Thoracic aorta (tissue), 2 donors: ENCODE measurements around the gene EGFL6. TPM values are rescaled to one million over a fixed set of nuclear protein-coding genes. Genes with fewer than 3 reads are reported as not detected.

Experiments used
- ATAC-seq: fragments of 150-250 bp; one replicate; pipeline ENCODE4 v1.8.0; 2017; ENCODE audit warnings: low read depth; ENCODE audit not compliant: insufficient number of reproducible peaks, low FRiP score
- DNase-seq: peaks from one replicate; pipeline ENCODE4 v3.0.0-alpha.2; 2020; ENCODE audit warnings: low spot score
- H3K27ac ChIP-seq, 2 donors: fragments of 200-600 bp; sonication (generic); 1 replicate in 1 of 2; 2 replicates in 1 of 2; pipeline ENCODE4 v1.5.1; 2016; ENCODE audit warnings: mild to moderate bottlenecking in 2 of 2, moderate library complexity in 2 of 2
- H3K27me3 ChIP-seq: fragments of 200-600 bp; sonication (generic); replicated peaks from 2 replicates; pipeline ENCODE4 v1.6.0; 2016; ENCODE audit warnings: mild to moderate bottlenecking; ENCODE audit not compliant: insufficient read depth
- H3K36me3 ChIP-seq: fragments of 200-600 bp; sonication (generic); one replicate; pipeline ENCODE4 v1.5.1; 2016
- H3K4me1 ChIP-seq, 2 donors: fragments of 200-600 bp; sonication (generic); 1 replicate in 1 of 2; 2 replicates in 1 of 2; pipeline versions ENCODE4 v1.5.1 to v1.6.0; 2016; ENCODE audit warnings: low read depth in 2 of 2, mild to moderate bottlenecking in 1 of 2; ENCODE audit not compliant: control insufficient read depth in 1 of 2
- H3K4me3 ChIP-seq: fragments of 200-600 bp; sonication (generic); 2 replicates; pipeline ENCODE4 v1.5.1; 2016; ENCODE audit warnings: mild to moderate bottlenecking
- H3K9me3 ChIP-seq: fragments of 200-600 bp; sonication (generic); 2 replicates; pipeline ENCODE4 v1.5.1; 2016
- CTCF ChIP-seq: fragments of 200-600 bp; sonication (generic); IDR thresholded peaks from one replicate; pipeline ENCODE4 v1.5.1; 2019; ENCODE audit warnings: antibody characterized with exemption
- total RNA-seq, 2 donors: library from RNA; depleted of rRNA; stranded (reverse); fragments of >200 nt; gene quantifications; one replicate each; pipeline versions ENCODE4 v1.1.0 to v1.2.3, GENCODE V29; 2016

Gene EGFL6
- total RNA-seq, 2 donors from 2014 or later: not detected

- no peak for TF ChIP-seq CTCF
- H3K4me1 ChIP-seq: no peaks in the 10 kb centered on the region
- DNase-seq (no peak), ATAC-seq (no peak)
- H3K4me3 ChIP-seq: no peak overlapping the region
- no peaks in the 10 kb centered on the region for H3K9me3 ChIP-seq
- no peaks in the 10 kb centered on the region for H3K36me3 ChIP-seq
- no peaks in the 10 kb centered on the region for H3K27me3 ChIP-seq
- H3K27ac ChIP-seq: no peak overlapping the region
Observed at GRCh38 chrX:13535376-13536165, 33.8 kb upstream of the EGFL6 start.

- Histone ChIP-seq H3K27ac (no peak overlapping the region), H3K4me1 (no peaks in the 10 kb centered on the region), H3K4me3 (no peak overlapping the region), H3K36me3 (no peaks in the 10 kb centered on the region), H3K9me3 (no peaks in the 10 kb centered on the region), H3K27me3 (no peaks in the 10 kb centered on the region)
- no peak for ATAC-seq
- no peak for TF ChIP-seq CTCF
- DNase-seq: no peak
Observed at GRCh38 chrX:13536551-13536950, 32.9 kb upstream of the EGFL6 start.

GRCh38 chrX:13538414-13538813 is 31.0 kb upstream of the EGFL6 start:
- TF ChIP-seq CTCF: no peak
- no peak for ATAC-seq
- Histone ChIP-seq H3K27me3 (no peaks in the 10 kb centered on the region), H3K9me3 (no peaks in the 10 kb centered on the region), H3K4me1 (no peaks in the 10 kb centered on the region), H3K36me3 (no peaks in the 10 kb centered on the region), H3K27ac (no peak overlapping the region), H3K4me3 (no peak overlapping the region)
- DNase-seq: no peak

- no peak for TF ChIP-seq CTCF
- no peak for DNase-seq
- no peak overlapping the region for H3K4me3 ChIP-seq
- H3K27ac ChIP-seq: peak overlapping the region in 1 of 2 donors; percentile 30
- H3K27me3 ChIP-seq: no peaks in the 10 kb centered on the region
- H3K9me3 ChIP-seq: no peaks in the 10 kb centered on the region
- no peak for ATAC-seq
- H3K4me1 ChIP-seq: no peaks in the 10 kb centered on the region
- no peaks in the 10 kb centered on the region for H3K36me3 ChIP-seq
Observed at GRCh38 chrX:13540602-13541001, 28.8 kb upstream of the EGFL6 start.

DNA sequence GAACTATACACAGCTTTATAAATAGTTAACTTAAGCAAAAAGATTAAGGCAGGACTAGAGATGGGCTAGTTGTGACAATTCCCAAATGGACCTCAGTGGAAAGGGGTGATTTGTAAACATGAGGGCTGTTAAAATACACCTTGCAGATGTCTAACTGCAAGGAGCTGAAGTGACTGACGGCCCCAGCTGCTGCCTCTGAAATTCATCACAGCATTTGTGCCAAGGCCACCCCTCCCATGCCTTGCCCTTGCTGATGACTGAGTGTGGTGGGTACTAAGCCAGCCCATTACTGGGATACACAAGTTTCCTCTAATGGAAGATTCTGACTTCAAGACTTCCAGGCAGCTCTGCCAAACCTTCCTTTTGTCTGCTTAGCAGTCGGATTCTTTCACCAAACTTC is 23.7 kb upstream of the EGFL6 start:
- no peak overlapping the region for H3K4me3 ChIP-seq
- H3K27ac ChIP-seq: no peak overlapping the region
- H3K4me1 ChIP-seq: no peaks in the 10 kb centered on the region
- no peaks in the 10 kb centered on the region for H3K27me3 ChIP-seq
- H3K9me3 ChIP-seq: no peaks in the 10 kb centered on the region
- H3K36me3 ChIP-seq: no peaks in the 10 kb centered on the region
- DNase-seq: no peak
- TF ChIP-seq CTCF: no peak
- ATAC-seq: no peak
